Head of caudate nucleus (tissue), 42 donors: ENCODE data around the gene ARHGAP29.

Experiments
- DNase-seq, 42 donors: peaks; one replicate each; pipeline versions ENCODE4 v3.0.0 to v3.0.0-alpha.2; 2020 to 2021; ENCODE audit warnings: mixed read lengths in 7 of 42
- intact Hi-C: fragments of 100-400 bp; cut with DNase I; formaldehyde crosslinking; loops from one replicate; pipeline ENCODE4 v1.15.0; 2022

ARHGAP29 gene

DNA sequence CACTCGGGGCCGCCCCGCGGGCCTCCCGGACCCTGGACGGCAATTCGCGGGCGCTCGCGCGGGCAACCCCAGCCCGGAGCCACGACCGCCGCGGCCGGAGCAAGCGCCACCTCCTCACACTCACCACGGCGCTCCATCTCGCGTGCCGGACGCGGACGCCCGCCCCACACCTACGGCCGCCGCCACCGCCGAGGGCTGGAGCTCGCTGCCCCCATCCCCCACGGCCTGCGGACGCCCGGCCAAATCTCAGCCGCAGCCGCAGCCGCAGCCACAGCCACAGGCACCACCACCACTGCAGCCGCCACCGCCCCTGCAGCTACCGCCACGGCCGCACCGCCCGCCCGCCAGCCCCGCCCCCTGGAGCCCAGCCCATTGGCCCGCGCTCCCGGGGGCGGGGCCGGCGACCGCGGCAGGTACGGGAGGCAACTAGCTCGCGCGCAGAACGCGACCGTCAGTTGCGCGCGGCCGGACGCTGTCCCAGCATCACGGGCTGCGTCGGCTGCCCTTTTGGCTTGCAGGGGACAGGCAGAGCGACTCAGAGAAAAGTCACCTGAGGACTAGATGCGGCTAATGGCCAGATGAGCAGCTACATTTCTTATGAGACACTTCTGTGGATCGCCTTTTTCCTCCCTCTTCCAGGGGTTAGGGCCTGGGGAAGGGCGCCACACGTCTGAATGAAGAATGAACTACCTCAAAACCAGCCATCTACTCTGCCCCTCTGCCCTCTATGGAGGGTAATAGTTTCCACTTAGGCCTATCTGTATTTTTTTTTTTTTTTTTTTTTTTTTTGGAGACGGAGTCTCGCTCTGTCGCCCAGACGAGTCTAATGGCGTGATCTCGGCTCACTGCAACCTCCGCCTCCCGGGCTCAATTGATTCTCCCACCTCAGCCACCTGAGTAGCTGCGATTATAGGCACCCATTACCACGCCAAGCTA, at the start of gene ARHGAP29:
TSS of gene ARHGAP29 (minus strand) at position 294 of the 936 bp plus-strand sequence. CDS start 5,973 bp downstream, outside the sequence.
- intact Hi-C loops = no loop called here
- peak in 25 of 42 donors; percentile 7 to 60 (median 22) for DNase-seq

- DNase-seq = no peak
These were observed 49.6 kb upstream of the ARHGAP29 start for GRCh38 chr1:94286864-94287437.

DNA sequence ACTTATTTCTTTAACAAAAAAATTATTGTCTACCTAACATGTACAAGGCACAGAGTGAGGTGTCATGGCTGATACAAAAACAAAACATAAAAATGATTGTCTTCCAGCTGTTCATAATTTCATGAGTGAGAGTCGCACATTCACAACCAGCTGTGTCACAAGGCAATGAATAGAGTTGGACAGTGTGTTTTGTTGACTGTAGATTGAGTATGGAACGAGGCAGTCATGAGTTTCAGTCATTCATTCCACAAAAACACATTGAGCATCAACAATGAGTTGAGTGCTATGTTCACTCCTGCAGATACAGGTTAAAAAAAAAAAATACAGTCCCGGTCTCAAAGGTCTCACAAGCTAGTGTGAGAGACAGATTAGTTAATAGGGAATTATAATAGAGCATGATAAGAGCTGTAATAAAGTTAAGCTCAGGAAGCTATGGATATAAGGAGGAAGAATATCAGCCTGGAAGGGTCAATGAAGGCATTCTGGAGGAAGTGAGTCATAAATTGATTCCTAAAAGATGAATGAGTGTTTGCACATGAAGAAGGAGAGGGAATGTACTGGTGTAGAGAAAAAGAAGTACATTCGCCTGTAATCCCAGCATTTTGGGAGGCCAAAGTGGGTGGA, 47.8 kb upstream of the ARHGAP29 start:
- intact Hi-C loops = no loop called here
- DNase-seq = no peak

More at GRCh38 chr1:94286864-94287437, 49.6 kb upstream of the ARHGAP29 start:
- intact Hi-C loops = no loop called here

DNA sequence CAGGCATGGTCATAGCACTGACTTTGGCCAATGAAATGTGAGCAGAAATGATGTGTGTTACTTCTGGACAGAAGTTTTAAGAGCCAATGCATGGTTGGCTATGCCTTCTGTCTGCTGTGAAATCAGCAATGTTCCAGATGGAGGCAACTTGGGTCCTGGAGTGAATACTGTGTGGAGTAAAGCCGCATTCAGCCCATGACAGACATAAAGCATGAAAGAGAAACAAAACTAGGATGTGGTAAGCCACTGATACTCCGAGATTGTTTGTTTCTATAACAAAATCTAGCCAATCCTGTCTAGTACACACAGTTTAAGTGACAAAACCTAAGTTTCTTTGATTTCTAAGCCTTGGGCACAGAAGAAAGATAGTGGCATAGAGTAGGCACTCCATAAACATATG, 47.1 kb upstream of the ARHGAP29 start:
- DNase-seq = no peak
- intact Hi-C loops = no loop called here

DNA sequence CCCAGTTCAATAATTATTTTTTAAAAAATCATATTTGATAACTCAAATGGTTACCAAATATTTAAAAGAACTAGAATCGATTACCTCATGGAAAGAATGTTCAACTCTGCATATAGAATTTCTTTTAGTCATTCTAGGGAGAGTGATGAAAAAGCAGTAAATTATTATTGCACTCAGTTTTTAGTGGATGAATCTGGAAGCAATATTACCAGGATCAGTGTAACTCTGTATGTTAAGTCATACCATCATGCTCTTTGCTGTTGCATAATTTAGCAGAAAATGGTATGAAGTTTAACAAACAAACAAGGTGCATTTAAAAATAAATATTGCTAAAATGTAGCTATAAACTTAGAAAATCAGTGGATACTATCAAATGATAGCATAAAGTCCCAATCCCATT, 46.1 kb upstream of the ARHGAP29 start:
- intact Hi-C loops = no loop called here
- DNase-seq = no peak

DNA sequence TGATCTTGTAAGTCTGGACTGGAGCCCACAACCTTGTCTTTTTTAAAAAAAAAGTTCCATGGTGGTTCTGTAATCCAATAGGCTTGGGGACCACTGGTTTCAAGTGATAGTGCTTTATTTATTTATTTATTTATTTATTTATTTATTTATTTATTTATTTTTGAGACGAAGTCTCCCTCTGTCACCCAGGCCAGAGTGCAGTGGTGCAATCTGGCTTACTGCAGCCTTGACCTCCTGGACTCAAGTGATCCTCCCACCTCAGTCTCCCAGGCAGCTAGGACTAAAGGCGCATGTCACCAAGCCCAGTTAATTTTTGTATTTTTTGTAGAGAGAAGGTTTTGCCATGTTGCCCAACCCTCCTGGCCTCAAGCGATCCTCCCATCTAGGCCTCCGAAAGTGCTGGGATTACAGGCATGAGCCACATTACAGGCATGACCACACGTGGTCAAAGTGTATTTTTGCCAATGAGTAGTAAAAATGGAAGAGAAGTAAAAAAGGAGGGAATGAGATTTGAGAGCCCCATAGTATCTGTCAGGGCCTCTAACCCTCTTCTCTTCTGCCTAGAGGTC, 44.8 kb upstream of the ARHGAP29 start:
- intact Hi-C loops = no loop called here
- DNase-seq = no peak

DNA sequence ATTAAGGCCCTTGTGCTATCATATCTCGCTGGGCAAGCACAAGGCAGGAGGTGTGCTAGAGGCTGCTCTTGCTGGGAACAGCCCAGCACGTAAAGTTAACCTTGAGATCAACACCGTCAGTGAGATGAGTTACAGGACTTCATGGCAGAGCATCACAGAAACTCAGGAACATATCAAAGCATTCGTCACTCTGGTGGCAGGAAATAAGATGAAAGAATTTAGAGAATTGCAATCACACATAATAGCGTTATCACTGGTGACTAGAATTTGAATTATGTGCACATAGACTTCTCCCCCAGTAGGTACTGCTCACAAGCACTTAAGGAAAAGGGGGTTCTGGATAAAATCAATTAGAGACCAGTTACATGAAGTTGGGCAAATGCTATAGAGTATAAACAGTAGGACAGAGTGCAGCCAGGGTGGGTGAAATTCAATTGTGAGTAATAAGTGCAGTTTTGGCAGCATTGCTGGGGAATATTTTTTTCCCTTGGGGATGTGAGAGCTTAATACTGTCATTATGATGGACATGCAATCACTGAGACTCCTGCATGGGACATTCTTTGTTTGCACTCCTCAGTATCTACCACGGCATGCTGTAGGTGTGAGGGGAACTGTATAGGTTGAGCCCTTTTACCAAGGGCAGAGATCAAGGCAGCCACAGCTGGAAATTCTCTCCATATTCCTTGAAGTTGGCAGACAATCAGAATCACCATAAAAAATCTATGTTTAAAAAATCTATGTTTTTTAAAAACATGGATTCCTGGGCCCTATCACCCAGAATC, 44.2 kb upstream of the ARHGAP29 start:
- intact Hi-C loops = no loop called here
- DNase-seq = no peak

- no peak for DNase-seq
- intact Hi-C loops = no loop called here
These were observed 43.2 kb upstream of the ARHGAP29 start for GRCh38 chr1:94280541-94280940.

GRCh38 chr1:94279462-94279861, 42.1 kb upstream of the ARHGAP29 start:
- no peak for DNase-seq
- intact Hi-C loops = no loop called here

DNA sequence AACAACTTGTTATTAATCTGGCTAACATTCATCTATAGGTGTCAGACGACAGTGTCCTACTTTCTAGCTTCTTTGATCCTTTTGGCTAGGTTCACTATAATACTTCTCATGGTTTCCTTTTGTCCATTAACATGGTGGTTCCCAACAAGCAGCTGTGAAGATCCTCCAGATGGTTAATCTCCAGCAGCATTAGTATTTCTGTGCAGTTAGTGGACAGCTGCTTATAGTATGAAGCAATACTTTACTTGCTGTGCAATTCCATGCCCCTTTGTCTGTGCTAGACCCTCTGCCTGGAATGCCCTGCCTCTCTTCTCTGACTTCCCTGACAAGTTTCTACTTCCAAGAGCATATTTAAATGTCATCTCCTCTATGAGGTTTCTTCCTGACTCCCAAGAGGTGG, 41.7 kb upstream of the ARHGAP29 start:
- no peak for DNase-seq
- intact Hi-C loops = no loop called here

DNA sequence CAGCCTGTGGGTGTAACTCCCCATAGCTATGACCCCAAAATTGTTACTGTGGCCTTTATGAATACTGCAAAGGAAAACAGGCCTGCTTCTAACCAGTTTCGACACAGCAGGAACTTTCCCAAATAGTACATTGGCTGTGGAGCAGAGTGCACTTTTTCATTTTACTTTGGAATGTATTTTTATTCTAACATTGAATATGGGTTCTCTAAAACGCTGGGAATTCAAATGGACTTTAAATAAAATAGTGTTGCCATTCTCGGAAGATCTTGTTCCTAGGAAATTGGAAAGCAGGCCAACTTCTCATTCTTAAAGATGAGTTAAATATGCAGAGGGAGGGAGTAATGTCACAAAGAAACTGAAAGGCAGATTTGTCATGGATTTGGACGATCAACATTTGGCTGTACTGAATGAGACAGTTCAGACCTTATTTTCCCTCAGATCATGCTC, 39.6 kb upstream of the ARHGAP29 start:
- DNase-seq = no peak

DNA sequence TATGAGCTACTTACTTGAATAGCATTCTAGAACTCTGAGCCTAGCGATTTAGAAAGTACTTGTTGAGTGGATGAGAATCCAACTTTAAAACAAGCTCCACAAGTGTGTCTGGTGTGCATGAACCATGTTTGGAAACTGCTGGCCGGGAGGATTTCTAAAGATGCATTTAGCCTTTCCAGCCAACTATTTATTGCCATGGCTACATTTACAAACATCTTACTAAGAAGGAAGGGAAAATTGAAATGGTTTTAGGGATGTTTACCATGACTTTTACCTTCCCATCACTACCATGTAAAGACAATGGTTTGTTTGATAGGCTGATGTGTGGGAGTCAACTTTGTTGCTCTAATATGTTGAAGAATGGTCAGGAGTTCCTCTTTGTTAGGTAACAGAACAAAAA, 37.7 kb upstream of the ARHGAP29 start:
- intact Hi-C loops = no loop called here
- no peak for DNase-seq

More for the DNA sequence above, 39.6 kb upstream of the ARHGAP29 start:
- intact Hi-C loops = no loop called here

DNA sequence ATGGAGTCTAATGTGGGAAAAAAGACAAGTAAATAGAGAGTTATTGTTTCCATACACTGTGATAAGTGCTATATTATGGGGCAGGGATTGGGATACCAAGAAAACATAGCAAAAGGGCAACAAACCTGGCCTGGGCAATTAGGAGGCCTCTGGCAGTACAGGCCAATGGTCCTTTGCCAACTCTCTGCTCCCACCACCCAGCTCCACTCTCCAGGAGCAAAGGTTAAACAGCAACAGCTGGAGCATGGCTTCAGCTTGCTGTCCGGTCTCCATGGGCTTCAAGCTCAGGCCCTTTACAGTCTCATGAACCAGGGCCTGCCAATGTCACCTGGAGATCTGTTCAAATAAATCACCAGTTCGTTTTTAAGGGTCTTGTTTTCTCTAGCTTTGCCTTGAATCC, 37.2 kb upstream of the ARHGAP29 start:
- intact Hi-C loops = no loop called here
- no peak for DNase-seq

DNA sequence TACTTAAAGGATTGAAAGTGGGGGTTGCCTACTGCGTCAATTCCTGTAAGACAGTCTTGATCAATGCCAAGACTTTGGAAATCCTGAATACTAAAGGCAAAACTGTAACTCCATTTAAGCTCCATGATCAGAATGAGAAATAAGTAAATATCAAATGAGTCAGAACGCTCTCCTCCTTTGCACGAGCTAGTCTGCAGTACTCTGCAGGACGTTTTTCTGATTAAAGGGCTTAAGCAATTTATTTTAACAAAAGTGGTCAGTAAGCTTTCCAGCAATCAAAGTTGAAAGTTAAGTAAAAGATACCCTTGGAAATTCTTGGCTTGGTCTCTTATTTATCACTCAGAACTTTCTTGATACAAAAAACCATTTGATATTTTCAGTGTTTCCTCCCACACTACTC, 35.7 kb upstream of the ARHGAP29 start:
- DNase-seq = no peak
- intact Hi-C loops = no loop called here

GRCh38 chr1:94272388-94272787, 35.0 kb upstream of the ARHGAP29 start:
- intact Hi-C loops = no loop called here
- no peak for DNase-seq

DNA sequence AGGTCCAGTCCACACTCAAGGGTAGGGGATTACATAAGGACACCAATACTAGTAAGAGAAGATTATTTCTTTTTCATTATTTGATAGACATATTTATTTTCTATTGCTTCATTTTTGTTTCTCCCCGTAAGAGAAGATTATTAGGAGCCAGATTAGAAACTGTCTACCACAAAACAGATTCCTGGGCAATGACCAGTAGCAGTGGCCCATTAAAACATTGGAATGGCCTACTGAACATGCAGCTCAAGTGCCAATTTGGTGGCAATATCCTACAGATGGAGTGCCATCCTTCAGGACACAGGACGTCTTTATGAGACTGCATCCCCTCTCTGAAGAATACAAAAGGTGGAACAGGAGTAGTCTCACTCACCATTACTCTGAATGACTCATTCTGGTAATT, 34.0 kb upstream of the ARHGAP29 start:
- intact Hi-C loops = no loop called here
- no peak for DNase-seq

DNA sequence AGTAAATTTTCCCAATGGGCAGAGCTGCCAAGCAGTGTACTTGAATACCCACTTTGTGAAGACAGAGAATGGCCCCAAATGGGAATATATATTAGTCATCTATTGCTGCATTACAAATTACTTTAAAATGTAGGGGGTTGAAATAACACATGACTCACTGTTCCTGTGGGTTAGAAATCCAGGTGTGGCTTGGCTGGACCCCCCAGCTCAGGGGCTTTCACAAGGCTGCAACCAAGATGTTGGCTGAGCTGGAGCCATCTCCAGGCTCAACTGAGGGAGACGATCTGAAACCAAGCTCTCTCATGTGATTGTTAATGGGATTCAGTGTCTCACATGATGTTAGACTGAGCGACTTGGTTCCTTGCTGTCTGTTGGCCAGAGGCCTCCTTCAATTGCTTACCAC, 33.4 kb upstream of the ARHGAP29 start:
- DNase-seq = no peak
- intact Hi-C loops = no loop called here

GRCh38 chr1:94269921-94270320, 32.5 kb upstream of the ARHGAP29 start:
- intact Hi-C loops = no loop called here
- DNase-seq = no peak

DNA sequence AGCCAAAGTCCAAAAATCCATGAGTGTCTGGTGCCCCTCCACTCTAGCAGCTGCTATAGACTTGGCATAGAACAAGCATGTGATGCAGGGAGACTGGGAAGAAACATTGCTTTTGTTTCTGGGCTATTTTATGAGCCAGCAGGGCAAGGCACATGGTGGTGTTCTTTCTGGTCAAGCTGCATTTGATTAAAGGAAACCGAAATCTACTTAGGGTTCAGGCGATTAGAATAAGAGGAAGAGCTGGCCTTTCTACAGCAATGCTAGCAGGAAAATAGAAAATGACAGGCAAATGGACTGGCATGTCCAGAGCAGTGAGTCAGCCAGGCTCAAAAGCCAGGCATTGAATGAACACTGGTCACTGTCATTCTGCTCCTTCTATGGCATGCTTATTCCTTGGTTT, 28.5 kb upstream of the ARHGAP29 start:
- peak in 1 of 42 donors; percentile 16 for DNase-seq
- intact Hi-C loops = no loop called here
